PFSK-1 (cell line): ENCODE measurements around the gene CCDC43.

Experiments
- FOXP2 ChIP-seq: optimal IDR thresholded peaks from 2 replicates; pipeline ENCODE3; 2011; ENCODE audit warnings: borderline replicate concordance, control low read depth, inconsistent platforms; ENCODE audit not compliant: insufficient read depth; ENCODE audit errors: extremely low read length, extremely low read depth
- POLR2AphosphoS5 ChIP-seq: IDR thresholded peaks from 2 replicates; pipeline ENCODE4 v1.6.1; 2012; ENCODE audit warnings: low read depth, mild to moderate bottlenecking, control low read depth, low read length, moderate library complexity
- SIN3A ChIP-seq: IDR thresholded peaks from 2 replicates; pipeline ENCODE4 v1.6.1; 2012; ENCODE audit warnings: mild to moderate bottlenecking, low read length, moderate library complexity, borderline replicate concordance; ENCODE audit not compliant: insufficient read depth
- TAF1 ChIP-seq: IDR thresholded peaks from 2 replicates; pipeline ENCODE4 v1.6.1; 2012; ENCODE audit warnings: low read length, control low read depth, borderline replicate concordance; ENCODE audit not compliant: insufficient read depth
- TF ChIP-seq, protein P1 (sequence below), 2 experiments: IDR thresholded peaks; 2 replicates each; pipeline versions ENCODE4 v1.6.1 to v1.8.0; 2011 to 2012; ENCODE audit warnings: low read depth in 2 of 2, low read length in 2 of 2, control low read depth in 1 of 2, inconsistent platforms in 1 of 2, mild to moderate bottlenecking in 1 of 2, moderate library complexity in 1 of 2; ENCODE audit not compliant: insufficient read depth in 1 of 2

DNA sequence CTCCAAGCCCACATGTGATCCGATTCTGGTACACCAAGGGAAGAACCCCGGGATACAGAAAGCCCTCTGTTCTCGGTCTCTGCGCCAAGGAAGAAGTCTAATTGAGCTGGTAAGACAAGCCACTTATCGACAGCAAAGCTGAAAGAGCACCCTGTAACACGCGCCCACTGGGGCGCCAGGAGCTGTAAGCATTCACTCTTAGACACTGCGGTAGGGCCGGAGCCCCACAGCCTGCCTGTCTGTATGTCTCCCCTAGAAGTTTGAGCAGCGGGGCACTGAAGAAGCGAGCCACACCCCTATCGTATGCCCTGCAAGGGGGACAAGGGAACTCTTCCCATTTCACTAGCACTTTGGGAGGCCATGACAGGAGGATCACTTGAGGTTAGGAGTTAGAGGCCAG, 60.3 kb downstream of the CCDC43 start:
- TF ChIP-seq, protein P1, sequence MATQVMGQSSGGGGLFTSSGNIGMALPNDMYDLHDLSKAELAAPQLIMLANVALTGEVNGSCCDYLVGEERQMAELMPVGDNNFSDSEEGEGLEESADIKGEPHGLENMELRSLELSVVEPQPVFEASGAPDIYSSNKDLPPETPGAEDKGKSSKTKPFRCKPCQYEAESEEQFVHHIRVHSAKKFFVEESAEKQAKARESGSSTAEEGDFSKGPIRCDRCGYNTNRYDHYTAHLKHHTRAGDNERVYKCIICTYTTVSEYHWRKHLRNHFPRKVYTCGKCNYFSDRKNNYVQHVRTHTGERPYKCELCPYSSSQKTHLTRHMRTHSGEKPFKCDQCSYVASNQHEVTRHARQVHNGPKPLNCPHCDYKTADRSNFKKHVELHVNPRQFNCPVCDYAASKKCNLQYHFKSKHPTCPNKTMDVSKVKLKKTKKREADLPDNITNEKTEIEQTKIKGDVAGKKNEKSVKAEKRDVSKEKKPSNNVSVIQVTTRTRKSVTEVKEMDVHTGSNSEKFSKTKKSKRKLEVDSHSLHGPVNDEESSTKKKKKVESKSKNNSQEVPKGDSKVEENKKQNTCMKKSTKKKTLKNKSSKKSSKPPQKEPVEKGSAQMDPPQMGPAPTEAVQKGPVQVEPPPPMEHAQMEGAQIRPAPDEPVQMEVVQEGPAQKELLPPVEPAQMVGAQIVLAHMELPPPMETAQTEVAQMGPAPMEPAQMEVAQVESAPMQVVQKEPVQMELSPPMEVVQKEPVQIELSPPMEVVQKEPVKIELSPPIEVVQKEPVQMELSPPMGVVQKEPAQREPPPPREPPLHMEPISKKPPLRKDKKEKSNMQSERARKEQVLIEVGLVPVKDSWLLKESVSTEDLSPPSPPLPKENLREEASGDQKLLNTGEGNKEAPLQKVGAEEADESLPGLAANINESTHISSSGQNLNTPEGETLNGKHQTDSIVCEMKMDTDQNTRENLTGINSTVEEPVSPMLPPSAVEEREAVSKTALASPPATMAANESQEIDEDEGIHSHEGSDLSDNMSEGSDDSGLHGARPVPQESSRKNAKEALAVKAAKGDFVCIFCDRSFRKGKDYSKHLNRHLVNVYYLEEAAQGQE (IDR thresholded peaks at IDR 0.05; ENCODE audit: insufficient read depth in 1 of 2, low read depth in 2 of 2, low read length in 2 of 2): no peak
- TF ChIP-seq SIN3A (no peak), TAF1 (no peak), POLR2AphosphoS5 (no peak), FOXP2 (no peak)
